OCI-LY7 (cell line): ENCODE measurements around the gene LY86. TPM values are rescaled to one million over a fixed set of nuclear protein-coding genes. Genes with fewer than 3 reads are reported as not detected.

ENCODE experiments used
- BruUV-seq: library from RNA; stranded (reverse); fragments of 400-500 nt; replicated peaks from 2 replicates; lab custom pipeline; 2021; lab: Mats Ljungman, UMichigan
- CTCF ChIA-PET: fragments of 300-600 bp; sonication (Branson Sonifier 250); formaldehyde crosslinking; loops from one replicate; lab custom pipeline; 2022; ENCODE audit warnings: antibody characterized with exemption; ENCODE audit not compliant: unreplicated experiment; lab: Charles Lee
- POLR2A ChIA-PET: fragments of 300-600 bp; sonication (Branson Sonifier 250); formaldehyde crosslinking; loops from one replicate; lab custom pipeline; 2022; ENCODE audit warnings: antibody characterized with exemption; lab: Charles Lee
- DNase-seq: peaks from one replicate; pipeline ENCODE4 v3.0.0-alpha.2; 2015; ENCODE audit warnings: low spot score
- H2AFZ ChIP-seq: fragments of 200-600 bp; sonication (generic), shearing (Covaris generic); 2 replicates; pipeline ENCODE4 v1.6.1; 2014; ENCODE audit warnings: mild to moderate bottlenecking, antibody characterized with exemption, low read length, moderate library complexity
- H3K27ac ChIP-seq: fragments of 200-600 bp; sonication (generic); 2 replicates; pipeline ENCODE4 v1.5.1; 2014; ENCODE audit warnings: mixed run types, low read depth, mild to moderate bottlenecking, moderate library complexity, low read length, inconsistent platforms; ENCODE audit not compliant: poor library complexity, severe bottlenecking
- H3K36me3 ChIP-seq: fragments of 200-600 bp; sonication (generic); 2 replicates; pipeline ENCODE4 v1.6.1; 2014; ENCODE audit warnings: mild to moderate bottlenecking, antibody characterized with exemption, low read length, moderate library complexity, mixed read lengths; ENCODE audit not compliant: insufficient read depth
- H3K4me1 ChIP-seq: fragments of 200-600 bp; sonication (generic); 2 replicates; pipeline ENCODE4 v1.5.1; 2014; ENCODE audit warnings: mild to moderate bottlenecking, low read length; ENCODE audit not compliant: insufficient read depth, poor library complexity, severe bottlenecking
- H3K4me2 ChIP-seq: fragments of 200-600 bp; sonication (generic); 2 replicates; pipeline ENCODE4 v1.6.1; 2014; ENCODE audit warnings: mild to moderate bottlenecking, low read length
- H3K4me3 ChIP-seq: fragments of 200-600 bp; sonication (generic); 2 replicates; pipeline ENCODE4 v1.5.1; 2014; ENCODE audit warnings: mild to moderate bottlenecking, low read depth, low read length; ENCODE audit not compliant: poor library complexity, severe bottlenecking
- H3K79me2 ChIP-seq: fragments of 200-600 bp; sonication (generic); 2 replicates; pipeline ENCODE4 v1.6.1; 2016; ENCODE audit warnings: low read depth, mild to moderate bottlenecking, low read length, moderate library complexity, mixed read lengths; ENCODE audit not compliant: insufficient read depth
- H3K9me2 ChIP-seq: fragments of 200-600 bp; sonication (generic); 2 replicates; pipeline ENCODE4 v1.6.1; 2016; ENCODE audit warnings: mild to moderate bottlenecking, low read length, mixed read lengths; ENCODE audit not compliant: insufficient read depth
- H3K9me3 ChIP-seq: fragments of 200-600 bp; sonication (generic); 2 replicates; pipeline ENCODE4 v1.6.1; 2014; ENCODE audit warnings: mild to moderate bottlenecking, mixed run types, low read length, mixed read lengths
- H4K20me1 ChIP-seq: fragments of 200-600 bp; sonication (generic); 2 replicates; pipeline ENCODE4 v1.6.1; 2014; ENCODE audit warnings: mild to moderate bottlenecking, antibody characterized with exemption, low read length, moderate library complexity, mixed read lengths; ENCODE audit not compliant: insufficient read depth
- EZH2phosphoT487 ChIP-seq: fragments of 200-600 bp; sonication (generic); IDR thresholded peaks from 2 replicates; pipeline ENCODE4 v1.6.1; 2018; ENCODE audit warnings: low read depth, borderline replicate concordance, mild to moderate bottlenecking, mixed run types, antibody characterized with exemption, low read length, moderate library complexity, mixed read lengths
- intact Hi-C: fragments of 100-400 bp; cut with micrococcal nuclease; formaldehyde crosslinking; loops from one replicate; pipeline ENCODE4 v1.10.0; 2022; ENCODE audit not compliant: unreplicated experiment
- total RNA-seq, 2 experiments: library from RNA; depleted of rRNA in 1 of 2; stranded (reverse); fragments of >200 nt in 1 of 2; shearing (Covaris generic) in 1 of 2; gene quantifications; 2 replicates each; pipeline ENCODE4 v1.2.3, GENCODE V29; 2014 to 2022
- TF ChIP-seq, protein P1 (sequence below): fragments of 200-600 bp; sonication (generic); conservative IDR thresholded peaks from 2 replicates; pipeline ENCODE4 v1.5.1; 2014; ENCODE audit warnings: mild to moderate bottlenecking, antibody characterized with exemption, low read length, moderate library complexity, mixed read lengths

The LY86 gene
- total RNA-seq, 2 experiments from 2014 or later: 48.4 to 62.8 TPM

DNA sequence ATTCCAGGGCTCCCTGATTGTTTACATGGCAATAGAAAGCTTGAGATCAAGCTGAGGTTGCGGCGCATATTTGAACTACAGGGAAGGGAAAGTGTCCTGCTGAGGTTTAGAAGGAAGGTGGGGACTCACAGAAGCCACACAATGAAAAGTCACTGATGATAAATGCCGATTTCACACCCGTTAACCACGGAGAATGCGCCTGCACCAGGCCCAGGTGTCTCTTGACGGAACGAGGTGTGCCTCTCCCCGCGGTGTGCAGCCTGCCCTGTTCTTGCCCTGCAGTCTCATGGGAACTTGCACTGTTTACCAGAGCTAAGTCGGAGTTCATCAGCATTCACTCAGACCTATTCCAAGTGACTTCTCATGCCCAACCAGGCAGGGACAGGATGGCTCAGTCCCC is 90.3 kb downstream of the LY86 start:
- Histone ChIP-seq H3K4me1 (peaks cover 4% of the 10 kb centered on the region), H3K9me3 (no peaks in the 10 kb centered on the region), H3K9me2 (no peaks in the 10 kb centered on the region), H3K79me2 (no peaks in the 10 kb centered on the region), H3K4me2 (no peak overlapping the region), H3K36me3 (no peaks in the 10 kb centered on the region), H3K4me3 (no peak overlapping the region), H4K20me1 (no peaks in the 10 kb centered on the region), H2AFZ (no peak overlapping the region), H3K27ac (no peak overlapping the region)
- ChIA-PET CTCF (no interaction called here), POLR2A (no interaction called here)
- DNase-seq: no peak
- TF ChIP-seq, protein P1, sequence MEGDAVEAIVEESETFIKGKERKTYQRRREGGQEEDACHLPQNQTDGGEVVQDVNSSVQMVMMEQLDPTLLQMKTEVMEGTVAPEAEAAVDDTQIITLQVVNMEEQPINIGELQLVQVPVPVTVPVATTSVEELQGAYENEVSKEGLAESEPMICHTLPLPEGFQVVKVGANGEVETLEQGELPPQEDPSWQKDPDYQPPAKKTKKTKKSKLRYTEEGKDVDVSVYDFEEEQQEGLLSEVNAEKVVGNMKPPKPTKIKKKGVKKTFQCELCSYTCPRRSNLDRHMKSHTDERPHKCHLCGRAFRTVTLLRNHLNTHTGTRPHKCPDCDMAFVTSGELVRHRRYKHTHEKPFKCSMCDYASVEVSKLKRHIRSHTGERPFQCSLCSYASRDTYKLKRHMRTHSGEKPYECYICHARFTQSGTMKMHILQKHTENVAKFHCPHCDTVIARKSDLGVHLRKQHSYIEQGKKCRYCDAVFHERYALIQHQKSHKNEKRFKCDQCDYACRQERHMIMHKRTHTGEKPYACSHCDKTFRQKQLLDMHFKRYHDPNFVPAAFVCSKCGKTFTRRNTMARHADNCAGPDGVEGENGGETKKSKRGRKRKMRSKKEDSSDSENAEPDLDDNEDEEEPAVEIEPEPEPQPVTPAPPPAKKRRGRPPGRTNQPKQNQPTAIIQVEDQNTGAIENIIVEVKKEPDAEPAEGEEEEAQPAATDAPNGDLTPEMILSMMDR: no peak
- no peak for TF ChIP-seq EZH2phosphoT487
- BruUV-seq: no TSS peak
- intact Hi-C loops: no loop called here

DNA sequence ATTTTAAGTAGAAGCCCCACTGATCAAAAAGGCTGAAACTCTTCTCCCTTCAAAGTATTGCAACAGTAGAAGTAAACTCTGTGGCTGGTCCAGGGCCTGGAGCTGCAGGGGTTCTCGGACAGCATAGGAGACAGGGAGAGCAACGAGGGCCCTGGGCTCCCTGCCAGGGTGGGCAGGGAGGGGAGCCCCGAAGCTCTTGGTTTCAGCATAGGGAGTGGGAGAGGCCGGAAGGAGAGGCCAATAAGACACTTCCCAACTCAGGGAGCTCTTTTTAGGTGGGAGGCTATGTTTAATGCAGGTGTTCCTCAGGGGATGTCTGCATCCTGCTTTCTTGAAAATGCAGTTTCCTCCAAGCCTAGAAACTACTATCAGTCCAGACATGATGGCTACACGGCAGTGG is 91.1 kb downstream of the LY86 start:
- no peaks in the 10 kb centered on the region for H3K79me2 ChIP-seq
- ChIA-PET CTCF (no interaction called here), POLR2A (interaction anchor here (0.6 kb wide), 2 partner anchors 20 to 1323 kb away, joined by 4 read pairs; no protein-coding TSS in a partner anchor)
- no peak for DNase-seq
- no TSS peak for BruUV-seq
- no peak overlapping the region for H2AFZ ChIP-seq
- intact Hi-C loops: no loop called here
- H3K9me3 ChIP-seq: no peaks in the 10 kb centered on the region
- TF ChIP-seq, protein P1: no peak
- no peak for TF ChIP-seq EZH2phosphoT487
- H4K20me1 ChIP-seq: no peaks in the 10 kb centered on the region
- no peak overlapping the region for H3K4me3 ChIP-seq
- H3K27ac ChIP-seq: no peak overlapping the region
- H3K4me2 ChIP-seq: no peak overlapping the region
- peaks cover 8% of the 10 kb centered on the region for H3K4me1 ChIP-seq
- H3K36me3 ChIP-seq: no peaks in the 10 kb centered on the region
- H3K9me2 ChIP-seq: no peaks in the 10 kb centered on the region

DNA sequence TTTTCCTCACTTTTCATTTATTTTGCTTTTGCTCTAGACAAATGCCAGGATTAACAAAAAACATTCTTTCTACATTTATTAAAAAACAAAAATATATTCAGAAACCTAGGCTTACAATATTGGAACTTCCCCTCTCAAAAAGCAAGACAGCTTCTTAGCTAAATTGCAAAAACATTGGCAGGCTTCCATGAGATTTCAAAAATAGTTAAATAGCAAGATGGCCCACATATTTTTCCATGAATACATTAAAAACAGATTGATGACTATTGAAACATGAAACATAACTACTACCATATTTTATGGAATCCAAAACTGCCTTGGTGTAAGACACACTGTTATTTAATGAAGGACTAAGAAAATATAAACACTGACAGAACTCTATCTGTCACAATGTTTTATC is 92.0 kb downstream of the LY86 start:
- POLR2A ChIA-PET: interaction anchor here (0.6 kb wide), 2 partner anchors 43 to 917 kb away, joined by 3 to 6 read pairs; no protein-coding TSS in a partner anchor
- intact Hi-C loops: no loop called here
- CTCF ChIA-PET: no interaction called here

More for the DNA sequence above, 92.0 kb downstream of the LY86 start:
- Histone ChIP-seq H3K4me1 (peaks cover 9% of the 10 kb centered on the region), H3K27ac (no peak overlapping the region), H4K20me1 (no peaks in the 10 kb centered on the region), H3K4me2 (no peak overlapping the region), H3K9me3 (no peaks in the 10 kb centered on the region), H2AFZ (no peak overlapping the region), H3K4me3 (no peak overlapping the region), H3K36me3 (no peaks in the 10 kb centered on the region), H3K9me2 (no peaks in the 10 kb centered on the region), H3K79me2 (no peaks in the 10 kb centered on the region)
- no peak for DNase-seq
- no TSS peak for BruUV-seq
- no peak for TF ChIP-seq EZH2phosphoT487
- TF ChIP-seq, protein P1: no peak
